Fibroblast of mammary gland (primary cell): Measurements from ENCODE around the gene AUH.
A peak's percentile ranks its signal among the peaks of the same experiment; 100 is the strongest.

Source experiments
- DNase-seq: peaks from one replicate; pipeline ENCODE4 v3.0.0-alpha.2; 2010; ENCODE audit warnings: low read depth
- H3K4me3 ChIP-seq: 2 replicates; pipeline ENCODE4 v1.5.1; 2011; ENCODE audit warnings: low read depth, mild to moderate bottlenecking, low read length, moderate library complexity; ENCODE audit not compliant: control insufficient read depth
- TF ChIP-seq, protein P1 (sequence below): conservative IDR thresholded peaks from 2 replicates; pipeline ENCODE4 v1.5.1; 2011; ENCODE audit warnings: low read depth, low read length, inconsistent platforms; ENCODE audit not compliant: control insufficient read depth, insufficient read depth

AUH gene

GRCh38 chr9:91261417-91261816 is 100.3 kb downstream of the AUH start:
- no peak for DNase-seq
- H3K4me3 ChIP-seq, result no peak overlapping the region

DNA sequence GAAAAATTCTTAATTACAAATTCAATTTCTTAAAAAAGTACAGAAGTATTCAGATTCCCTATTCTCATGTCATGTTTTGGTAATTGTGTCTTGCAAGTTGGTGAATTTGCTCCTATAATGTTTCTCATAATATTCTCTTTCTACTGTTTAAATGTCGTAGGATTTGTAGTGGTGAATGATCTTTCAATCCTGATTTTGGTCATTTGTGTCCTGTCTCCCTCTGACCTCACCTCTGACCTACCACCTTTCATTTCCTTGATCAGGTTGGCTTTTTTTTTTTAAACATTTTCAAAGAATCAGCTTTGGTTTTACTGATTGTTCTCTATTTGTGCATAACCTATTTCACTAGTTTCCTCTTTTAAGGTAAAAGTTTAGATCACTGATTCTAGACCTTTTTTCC is 102.6 kb downstream of the AUH start:
- no peak for DNase-seq
- TF ChIP-seq, protein P1, sequence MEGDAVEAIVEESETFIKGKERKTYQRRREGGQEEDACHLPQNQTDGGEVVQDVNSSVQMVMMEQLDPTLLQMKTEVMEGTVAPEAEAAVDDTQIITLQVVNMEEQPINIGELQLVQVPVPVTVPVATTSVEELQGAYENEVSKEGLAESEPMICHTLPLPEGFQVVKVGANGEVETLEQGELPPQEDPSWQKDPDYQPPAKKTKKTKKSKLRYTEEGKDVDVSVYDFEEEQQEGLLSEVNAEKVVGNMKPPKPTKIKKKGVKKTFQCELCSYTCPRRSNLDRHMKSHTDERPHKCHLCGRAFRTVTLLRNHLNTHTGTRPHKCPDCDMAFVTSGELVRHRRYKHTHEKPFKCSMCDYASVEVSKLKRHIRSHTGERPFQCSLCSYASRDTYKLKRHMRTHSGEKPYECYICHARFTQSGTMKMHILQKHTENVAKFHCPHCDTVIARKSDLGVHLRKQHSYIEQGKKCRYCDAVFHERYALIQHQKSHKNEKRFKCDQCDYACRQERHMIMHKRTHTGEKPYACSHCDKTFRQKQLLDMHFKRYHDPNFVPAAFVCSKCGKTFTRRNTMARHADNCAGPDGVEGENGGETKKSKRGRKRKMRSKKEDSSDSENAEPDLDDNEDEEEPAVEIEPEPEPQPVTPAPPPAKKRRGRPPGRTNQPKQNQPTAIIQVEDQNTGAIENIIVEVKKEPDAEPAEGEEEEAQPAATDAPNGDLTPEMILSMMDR, result no peak

More at GRCh38 chr9:91261417-91261816, 100.3 kb downstream of the AUH start:
- TF ChIP-seq, protein P1, result no peak

GRCh38 chr9:91258451-91258850 is 103.3 kb downstream of the AUH start:
- H3K4me3 ChIP-seq, result no peak overlapping the region
- no peak for DNase-seq
- TF ChIP-seq, protein P1, result no peak

More for the DNA sequence above, 102.6 kb downstream of the AUH start:
- H3K4me3 ChIP-seq, result no peak overlapping the region

DNA sequence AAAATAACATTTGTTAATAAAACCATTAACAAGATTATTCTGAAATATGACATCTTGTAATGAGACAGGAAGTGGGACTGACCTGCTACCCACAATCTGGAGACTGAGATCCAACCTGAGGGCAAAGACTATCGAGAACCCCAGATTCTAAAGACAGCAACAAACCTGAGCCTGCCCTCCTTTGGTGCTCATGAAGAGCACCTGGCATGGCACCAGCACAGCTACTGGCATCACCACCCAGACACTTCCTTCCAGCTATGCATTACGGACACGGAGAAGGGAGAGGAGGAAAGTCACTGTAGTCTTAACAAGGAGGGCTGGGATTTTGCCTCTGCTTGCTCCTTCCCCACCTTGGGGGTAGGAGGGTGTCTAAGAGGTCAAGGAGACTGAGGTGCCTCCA is 105.5 kb downstream of the AUH start:
- DNase-seq, result no peak
- no peak overlapping the region for H3K4me3 ChIP-seq
- TF ChIP-seq, protein P1, result no peak

DNA sequence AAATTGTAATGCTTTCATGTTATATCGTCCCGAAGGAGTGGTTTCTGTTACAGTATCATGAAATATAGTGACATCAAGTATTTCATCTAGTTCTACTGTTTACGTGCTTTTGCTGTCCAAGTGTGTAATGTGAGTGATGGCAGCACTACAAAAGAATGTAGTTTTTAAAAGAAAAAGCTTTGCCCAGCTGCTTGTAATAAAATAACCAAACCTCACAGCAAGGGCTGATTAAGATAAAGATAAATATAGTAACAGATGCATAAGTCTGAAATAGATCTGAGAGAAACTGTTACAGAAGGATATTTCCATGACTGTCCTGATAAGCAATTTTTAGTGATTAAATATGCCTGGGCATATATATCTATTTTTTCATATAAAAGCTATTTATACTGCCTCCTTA is 106.4 kb downstream of the AUH start:
- peak; percentile 72 for DNase-seq
- TF ChIP-seq, protein P1, result no peak
- H3K4me3 ChIP-seq, result no peak overlapping the region

GRCh38 chr9:91253488-91253887 is 108.2 kb downstream of the AUH start:
- DNase-seq, result peak; percentile 19
- TF ChIP-seq, protein P1, result peak; percentile 2
- H3K4me3 ChIP-seq, result no peak overlapping the region

- TF ChIP-seq, protein P1, result no peak
- DNase-seq, result no peak
- no peak overlapping the region for H3K4me3 ChIP-seq
Observed at GRCh38 chr9:91248707-91249106, 113.0 kb downstream of the AUH start.
